ENCODE results near the gene FAM8A1. TPM values are rescaled to one million over a fixed set of nuclear protein-coding genes. Genes with fewer than 3 reads are reported as not detected.
A peak's percentile ranks its signal among the peaks of the same experiment; 100 is the strongest.

FAM8A1 gene
- total and polyA plus RNA-seq, 2 donors (not counting 3 experiments of a cell fraction or from before 2014, with no cell fraction given), result 4.8 to 11.3 TPM

DNA sequence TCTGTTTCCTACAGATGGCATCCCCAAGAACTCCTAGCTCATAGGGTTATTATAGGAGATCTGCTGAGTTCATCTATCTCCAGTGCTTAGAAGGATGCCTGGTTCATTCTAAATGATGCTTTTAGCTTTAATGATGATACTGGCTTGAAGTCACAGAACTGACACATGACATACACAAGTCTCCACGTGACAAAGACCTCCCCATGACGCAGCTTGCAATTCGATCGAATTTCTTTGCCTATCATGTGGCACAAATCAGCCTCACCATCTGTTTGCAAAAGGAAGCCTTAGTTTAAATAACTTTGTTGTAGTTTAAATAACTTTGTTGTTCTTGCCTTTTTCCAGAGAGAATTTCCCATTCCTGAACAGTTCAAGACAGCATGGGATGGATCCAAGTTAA lies 44.1 kb upstream of the FAM8A1 start:
- Histone ChIP-seq H3K4me2 (ENCODE audit: insufficient read depth, low read length) (no peak overlapping the region), H3K36me3 (ENCODE audit: control insufficient read depth in 2 of 2, extremely low read depth in 1 of 2, insufficient read depth in 2 of 2, low read length in 2 of 2) (no peaks in the 10 kb centered on the region), H3K4me3 (replicated peaks in 1 of 3; ENCODE audit: insufficient read depth in 1 of 3, low read depth in 1 of 3, low read length in 3 of 3) (no peak overlapping the region), H3K79me2 (ENCODE audit: control insufficient read depth, insufficient read depth, low read length) (no peaks in the 10 kb centered on the region), H3K9me3 (replicated peaks; ENCODE audit: control insufficient read depth, insufficient read depth, low read length) (no peaks in the 10 kb centered on the region), H4K20me1 (replicated peaks; ENCODE audit: control insufficient read depth, extremely low read depth, insufficient read depth, low read length) (no peaks in the 10 kb centered on the region), H3K4me1 (ENCODE audit: control insufficient read depth, extremely low read depth, insufficient read depth, low read length) (no peaks in the 10 kb centered on the region), H3K27ac (ENCODE audit: insufficient read depth, low read depth, low read length) (no peak overlapping the region), H3K9me1 (replicated peaks; ENCODE audit: control insufficient read depth, extremely low read depth, insufficient read depth, low read length) (no peaks in the 10 kb centered on the region), H3K9ac (replicated peaks; ENCODE audit: extremely low read depth, insufficient read depth, low read length) (no peak overlapping the region), H2AFZ (ENCODE audit: low read depth, low read length) (no peak overlapping the region), H3K27me3 (ENCODE audit: control insufficient read depth in 2 of 2, insufficient read depth in 2 of 2, low read length in 2 of 2) (no peaks in the 10 kb centered on the region)
- dilution Hi-C loops (cut with MboI; ENCODE audit: extremely low pct_ligation_motif_present, low sequenced_read_pairs) (no loop called here), intact Hi-C loops (cut with micrococcal nuclease) (no loop called here)
- CTCF ChIA-PET, result interaction anchor here (1.3 kb wide), 1 partner anchor 275 kb away, joined by 3 read pairs; the partner anchor contains the start of gene RBM24
- POLR2A ChIA-PET, result no interaction called here
- FAIRE-seq (no peak), DNase-seq (ENCODE audit: low read depth, low spot score) (peak; percentile 3)
- no TSS peak for BruUV-seq (replicated peaks)
- TF ChIP-seq, protein P1, sequence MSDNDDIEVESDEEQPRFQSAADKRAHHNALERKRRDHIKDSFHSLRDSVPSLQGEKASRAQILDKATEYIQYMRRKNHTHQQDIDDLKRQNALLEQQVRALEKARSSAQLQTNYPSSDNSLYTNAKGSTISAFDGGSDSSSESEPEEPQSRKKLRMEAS (IDR thresholded peaks at IDR 0.05; ENCODE audit: insufficient read depth, insufficient read length), result no peak
- no peak for TF ChIP-seq GATA2 (IDR thresholded peaks at IDR 0.05; ENCODE audit: insufficient read depth, insufficient read length, low read depth, low read length)
- no peak for TF ChIP-seq POLR2AphosphoS5 (IDR thresholded peaks at IDR 0.05; ENCODE audit: insufficient read depth, low read depth, low read length)

DNA sequence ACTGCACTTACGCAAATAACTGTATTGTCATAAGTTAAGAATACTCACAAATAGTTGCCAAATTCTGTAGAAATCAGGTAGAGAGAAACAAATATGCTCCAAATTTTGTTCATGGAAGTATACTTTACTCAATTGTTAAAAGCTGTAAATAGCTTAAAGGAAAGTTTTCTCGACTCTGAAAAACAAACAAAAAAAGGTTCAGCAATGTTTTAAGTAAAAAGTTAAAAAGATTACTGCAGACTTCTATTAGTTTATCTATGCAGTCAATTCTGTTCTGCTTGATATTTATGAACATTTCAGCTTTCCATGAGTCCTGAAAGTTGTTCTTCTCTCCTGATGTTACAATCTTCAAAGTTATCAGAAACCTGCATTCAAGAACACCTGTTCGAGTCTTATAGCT lies 37.5 kb upstream of the FAM8A1 start:
- intact Hi-C loops (cut with micrococcal nuclease) (no loop called here), dilution Hi-C loops (cut with MboI; ENCODE audit: extremely low pct_ligation_motif_present, low sequenced_read_pairs) (no loop called here)
- no peak overlapping the region for H3K9ac ChIP-seq (replicated peaks; ENCODE audit: extremely low read depth, insufficient read depth, low read length)
- no peak for DNase-seq (ENCODE audit: low read depth, low spot score)
- ChIA-PET CTCF (no interaction called here), POLR2A (no interaction called here)
- H3K4me3 ChIP-seq (replicated peaks in 1 of 3; ENCODE audit: insufficient read depth in 1 of 3, low read depth in 1 of 3, low read length in 3 of 3), result no peak overlapping the region
- no peaks in the 10 kb centered on the region for H3K4me1 ChIP-seq (ENCODE audit: control insufficient read depth, extremely low read depth, insufficient read depth, low read length)
- no peak for TF ChIP-seq POLR2A (IDR thresholded peaks at IDR 0.05; ENCODE audit: low read depth, low read length)
- H3K36me3 ChIP-seq (ENCODE audit: control insufficient read depth in 2 of 2, extremely low read depth in 1 of 2, insufficient read depth in 2 of 2, low read length in 2 of 2), result no peaks in the 10 kb centered on the region
- H2AFZ ChIP-seq (ENCODE audit: low read depth, low read length), result no peak overlapping the region
- no peaks in the 10 kb centered on the region for H3K27me3 ChIP-seq (ENCODE audit: control insufficient read depth in 2 of 2, insufficient read depth in 2 of 2, low read length in 2 of 2)
- no peaks in the 10 kb centered on the region for H3K9me1 ChIP-seq (replicated peaks; ENCODE audit: control insufficient read depth, extremely low read depth, insufficient read depth, low read length)
- FAIRE-seq, result no peak
- H3K79me2 ChIP-seq (ENCODE audit: control insufficient read depth, insufficient read depth, low read length), result no peaks in the 10 kb centered on the region
- no peaks in the 10 kb centered on the region for H4K20me1 ChIP-seq (replicated peaks; ENCODE audit: control insufficient read depth, extremely low read depth, insufficient read depth, low read length)
- no peak overlapping the region for H3K27ac ChIP-seq (ENCODE audit: insufficient read depth, low read depth, low read length)
- no peaks in the 10 kb centered on the region for H3K9me3 ChIP-seq (replicated peaks; ENCODE audit: control insufficient read depth, insufficient read depth, low read length)
- H3K4me2 ChIP-seq (ENCODE audit: insufficient read depth, low read length), result no peak overlapping the region
- BruUV-seq (replicated peaks), result no TSS peak
